ENCODE data around the gene CMTM7.

- TF ChIP-seq CTCF (IDR thresholded peaks at IDR 0.05), result no peak
- TF ChIP-seq EZH2phosphoT487 (IDR thresholded peaks at IDR 0.05), result no peak
- no peak for TF ChIP-seq EZH2 (IDR thresholded peaks at IDR 0.05)
These were observed 6.9 kb downstream of the CMTM7 start for GRCh38 chr3:32398531-32398930.

All from neural progenitor cell (in vitro differentiated cells).